GM21529 (cell line): ENCODE data around the gene SRY.
"Not testable (repeated sequence)": the region's sequence is repeated elsewhere in the genome, so short reads cannot be mapped to it uniquely, and the experiment has no call there.

Experiments used
- ATAC-seq: cut with Tn5 transposase; IDR thresholded peaks from one replicate; pipeline ENCODE4 v1.9.1; 2021; ENCODE audit not compliant: unreplicated experiment

SRY gene

GRCh38 chrY:2787600-2787999 lies at the start of gene SRY:
SRY (minus strand) TSS chrY:2787682; CDS start chrY:2787603, 79 bp downstream.
- ATAC-seq, result no peak

- ATAC-seq, result no peak
Observed at GRCh38 chrY:2837078-2837477, 49.6 kb upstream of the SRY start.

- ATAC-seq, result no peak
Observed at GRCh38 chrY:2835230-2835629, 47.7 kb upstream of the SRY start.

GRCh38 chrY:2828497-2828896 lies 41.0 kb upstream of the SRY start:
- ATAC-seq, result no peak

GRCh38 chrY:2824471-2824870 lies 37.0 kb upstream of the SRY start:
- no peak for ATAC-seq

- not testable (repeated sequence) for ATAC-seq
Observed at GRCh38 chrY:2817146-2817896, 29.8 kb upstream of the SRY start.

- no peak for ATAC-seq
Observed at GRCh38 chrY:2800246-2800645, 12.8 kb upstream of the SRY start.

- ATAC-seq, result no peak
Observed at GRCh38 chrY:2797991-2798390, 10.5 kb upstream of the SRY start.

GRCh38 chrY:2796977-2797523 lies 9.6 kb upstream of the SRY start:
- no peak for ATAC-seq

- ATAC-seq, result no peak
Observed at GRCh38 chrY:2789756-2790155, 2.3 kb upstream of the SRY start.

- ATAC-seq, result no peak
Observed at GRCh38 chrY:2786876-2787512, 488 bp downstream of the SRY start.
